HG02970 (cell line): Measurements from ENCODE around the gene NPFFR2.
"Not testable (repeated sequence)": the region's sequence is repeated elsewhere in the genome, so short reads cannot be mapped to it uniquely, and the experiment has no call there.

Experiments
- ATAC-seq: cut with Tn5 transposase; IDR thresholded peaks from one replicate; pipeline ENCODE4 v1.9.1; 2021; ENCODE audit warnings: mild to moderate bottlenecking, moderate library complexity, moderate number of reproducible peaks; ENCODE audit not compliant: unreplicated experiment, low FRiP score

NPFFR2 gene

DNA sequence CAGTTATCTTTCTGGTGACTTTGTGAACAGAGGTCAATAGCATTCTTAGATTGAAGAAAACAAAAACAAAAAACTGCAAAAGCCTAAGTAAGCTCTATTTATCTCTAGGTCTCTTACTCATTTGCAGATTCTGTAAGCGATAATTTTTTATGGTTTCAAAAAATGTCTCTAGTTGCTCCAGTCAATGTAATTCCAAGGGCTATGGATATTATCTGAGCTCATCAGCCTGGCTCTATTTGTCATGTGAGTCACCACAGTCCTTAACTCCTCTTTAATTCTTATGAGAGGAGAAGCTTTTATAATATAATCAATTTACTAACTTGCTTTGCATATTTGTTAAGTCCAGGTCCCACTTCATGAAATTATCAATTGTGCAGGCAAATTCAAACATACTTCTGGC is 79.1 kb downstream of the NPFFR2 start:
- ATAC-seq, result no peak

DNA sequence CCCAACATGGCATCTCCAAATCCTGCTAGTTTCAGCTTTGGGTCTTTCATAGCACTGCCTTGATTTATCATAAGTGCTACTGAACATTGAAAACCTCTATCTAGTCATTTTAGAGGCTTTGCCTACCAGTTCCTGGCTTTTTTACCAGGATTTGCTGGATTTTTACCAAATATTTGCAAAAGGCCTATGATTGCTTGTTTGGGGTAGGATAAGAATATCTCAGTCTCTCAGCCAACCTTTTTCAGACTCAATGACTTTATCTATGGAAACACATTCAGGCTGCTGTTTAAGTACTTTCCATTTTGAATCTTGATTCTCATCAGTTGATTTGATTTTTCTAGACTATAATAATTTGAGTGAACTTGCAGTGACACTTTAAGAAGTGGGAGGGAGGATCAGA is 80.1 kb downstream of the NPFFR2 start:
- no peak for ATAC-seq

DNA sequence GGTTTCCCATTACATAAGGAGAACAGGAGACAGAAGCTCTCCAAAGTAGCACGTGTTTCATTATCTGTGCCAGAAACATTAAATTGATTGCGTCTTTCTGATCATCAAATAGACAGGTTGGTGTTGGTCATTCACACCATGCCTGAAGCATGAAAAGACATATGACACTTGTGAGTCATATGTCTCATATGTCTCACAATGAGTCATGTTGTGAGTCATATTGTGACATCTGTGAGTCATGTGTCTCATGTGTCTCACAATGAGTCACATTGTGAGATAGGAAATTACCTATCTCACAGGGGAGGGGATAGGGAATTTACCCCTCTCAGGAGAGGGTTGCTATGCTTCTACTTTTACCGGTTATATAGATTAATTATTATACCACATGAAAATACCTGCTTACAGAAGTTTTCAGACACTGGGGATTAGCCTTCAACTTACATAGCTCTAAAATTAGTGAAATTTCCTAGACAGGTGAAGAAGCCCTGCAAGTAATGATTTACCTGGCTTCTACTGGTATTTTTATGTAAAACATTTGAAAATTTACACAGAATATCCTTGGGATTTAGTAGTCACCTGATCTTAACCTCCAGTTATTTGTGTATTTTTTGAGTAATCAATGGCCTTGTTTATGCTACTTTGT is 80.8 kb downstream of the NPFFR2 start:
- peak; percentile 96 for ATAC-seq

DNA sequence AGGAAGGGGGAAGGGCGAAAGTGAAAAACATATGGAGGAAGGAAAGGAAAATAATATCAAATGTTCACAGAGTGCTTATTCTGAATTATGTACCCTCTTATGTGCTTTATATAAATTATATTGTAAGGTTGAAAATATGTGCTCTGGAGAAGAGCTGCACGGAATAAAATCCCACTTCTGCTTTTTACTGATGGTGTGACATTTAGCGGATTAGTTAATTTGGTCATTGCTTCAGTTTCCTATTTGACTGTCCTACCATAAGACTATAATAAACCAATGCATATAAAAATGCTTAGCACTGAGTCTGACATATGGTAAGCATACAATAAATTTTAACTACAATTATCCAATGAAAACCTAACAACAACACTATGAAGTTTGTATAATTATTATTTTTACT is 86.2 kb downstream of the NPFFR2 start:
- ATAC-seq, result no peak

- ATAC-seq, result no peak
Observed at GRCh38 chr4:72119946-72120345, 88.1 kb downstream of the NPFFR2 start.

DNA sequence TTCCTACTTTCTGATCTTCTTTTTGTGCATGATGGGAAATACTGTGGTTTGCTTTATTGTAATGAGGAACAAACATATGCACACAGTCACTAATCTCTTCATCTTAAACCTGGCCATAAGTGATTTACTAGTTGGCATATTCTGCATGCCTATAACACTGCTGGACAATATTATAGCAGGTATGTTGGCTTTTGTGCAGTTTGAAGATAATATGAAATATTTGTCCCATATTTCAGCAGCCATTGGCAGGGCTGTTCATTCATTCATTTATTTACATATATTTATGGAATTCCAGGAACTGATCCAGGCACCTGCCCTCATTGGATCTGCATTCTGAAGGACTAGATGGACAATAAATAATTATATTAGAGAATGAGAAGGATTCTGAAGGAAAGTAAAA is 96.9 kb downstream of the NPFFR2 start:
- ATAC-seq, result no peak

- no peak for ATAC-seq
Observed at GRCh38 chr4:72136429-72136828, 104.6 kb downstream of the NPFFR2 start.

DNA sequence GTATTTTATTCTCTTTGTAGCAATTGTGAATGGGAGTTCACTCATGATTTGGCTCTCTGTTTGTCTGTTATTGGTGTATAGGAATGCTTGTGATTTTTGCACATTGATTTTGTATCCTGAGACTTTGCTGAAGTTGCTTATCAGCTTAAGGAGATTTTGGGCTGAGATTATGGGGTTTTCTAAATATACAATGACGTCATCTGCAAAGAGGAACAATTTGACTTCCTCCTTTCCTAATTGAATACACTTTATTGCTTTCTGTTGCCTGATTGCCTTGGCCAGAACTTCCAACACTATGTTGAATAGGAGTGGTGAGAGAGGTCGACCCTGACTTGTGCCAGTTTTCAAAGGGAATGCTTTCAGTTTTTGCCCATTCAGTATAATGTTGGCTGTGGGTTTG is 108.2 kb downstream of the NPFFR2 start:
- ATAC-seq, result not testable (repeated sequence)

DNA sequence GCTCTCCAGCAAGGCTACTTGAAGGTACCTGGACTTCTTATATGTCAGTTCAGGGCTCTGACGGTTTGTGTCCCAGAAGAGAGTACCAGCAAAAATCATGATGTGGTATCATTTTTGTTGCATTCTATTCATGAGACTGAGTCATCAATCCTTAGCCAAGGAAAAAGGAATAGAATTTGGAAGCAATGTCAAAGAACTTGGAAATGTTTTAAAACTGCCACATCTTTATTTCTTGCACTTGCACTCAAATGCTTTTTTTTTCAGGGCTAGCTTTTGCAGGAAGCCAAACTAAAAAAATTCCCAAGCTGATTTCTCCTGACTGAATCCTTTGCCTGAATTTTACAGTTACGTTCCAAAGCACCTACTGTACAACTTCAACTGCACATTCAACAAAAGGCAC is 112.4 kb downstream of the NPFFR2 start:
- ATAC-seq, result no peak

- no peak for ATAC-seq
Observed at GRCh38 chr4:72152731-72153130, 120.9 kb downstream of the NPFFR2 start.

DNA sequence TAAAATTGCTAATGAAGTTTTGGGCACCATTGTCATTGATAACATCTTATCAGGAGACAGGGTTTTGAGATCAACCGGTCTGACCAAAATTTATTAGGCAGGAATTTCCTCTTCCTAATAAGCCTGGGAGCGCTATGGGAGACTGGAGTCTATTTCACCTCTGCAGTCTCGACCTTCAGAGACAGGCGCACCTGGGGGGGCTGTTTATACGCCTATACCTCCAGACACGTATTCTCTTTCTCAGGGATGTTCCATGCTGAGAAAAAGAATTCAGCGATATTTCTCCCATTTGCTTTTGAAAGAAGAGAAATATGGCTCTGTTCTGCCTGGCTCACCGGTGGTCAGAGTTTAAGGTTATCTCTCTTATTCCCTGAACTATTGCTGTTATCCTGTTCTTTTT is 121.8 kb downstream of the NPFFR2 start:
- not testable (repeated sequence) for ATAC-seq

DNA sequence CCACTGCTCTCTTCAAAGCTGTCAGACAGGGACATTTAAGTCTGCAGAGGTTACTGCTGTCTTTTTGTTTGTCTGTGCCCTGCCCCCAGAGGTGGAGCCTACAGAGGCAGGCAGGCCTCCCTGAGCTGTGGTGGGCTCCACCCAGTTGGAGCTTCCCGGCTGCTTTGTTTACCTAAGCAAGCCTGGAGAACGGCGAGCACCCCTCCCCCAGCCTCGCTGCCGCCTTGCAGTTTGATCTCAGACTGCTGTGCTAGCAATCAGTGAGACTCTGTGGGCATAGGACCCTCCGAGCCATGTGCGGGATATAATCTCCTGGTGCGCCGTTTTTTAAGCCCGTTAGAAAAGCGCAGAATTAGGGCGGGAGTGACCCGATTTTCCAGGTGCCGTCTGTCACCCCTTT is 137.5 kb downstream of the NPFFR2 start:
- ATAC-seq, result not testable (repeated sequence)

- ATAC-seq, result no peak
Observed at GRCh38 chr4:72169861-72170260, 138.1 kb downstream of the NPFFR2 start.

- ATAC-seq, result no peak
Observed at GRCh38 chr4:72171761-72172160, 140.0 kb downstream of the NPFFR2 start.

DNA sequence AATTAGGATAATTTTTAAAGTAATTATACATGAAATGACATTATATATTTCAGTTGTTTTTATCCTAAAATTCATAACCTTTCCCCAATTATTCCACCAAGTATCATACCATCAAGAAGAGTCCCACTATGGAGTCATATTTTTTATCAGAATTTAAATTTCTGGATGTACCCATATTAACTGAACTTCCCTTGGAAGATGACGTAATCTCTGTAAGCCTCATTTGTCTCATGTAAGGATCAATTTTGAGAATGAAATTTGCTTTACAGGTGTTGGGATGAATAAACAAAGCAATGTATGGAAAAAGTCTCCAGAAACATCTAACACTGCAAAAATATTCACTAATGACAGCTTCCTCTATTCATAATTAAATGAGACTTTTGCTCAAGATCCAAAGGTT is 147.5 kb downstream of the NPFFR2 start:
- ATAC-seq, result no peak

GRCh38 chr4:72186714-72187113 is 154.9 kb downstream of the NPFFR2 start:
- no peak for ATAC-seq

- ATAC-seq, result no peak
Observed at GRCh38 chr4:72194046-72194445, 162.2 kb downstream of the NPFFR2 start.

GRCh38 chr4:72194453-72194852 is 162.7 kb downstream of the NPFFR2 start:
- no peak for ATAC-seq
